Type B pancreatic cell (in vitro differentiated cells): ENCODE results near the gene OPA3. TPM values are rescaled to one million over a fixed set of nuclear protein-coding genes. Genes with fewer than 3 reads are reported as not detected.

Source experiments
- DNase-seq: peaks from one replicate; pipeline ENCODE4 v3.0.0; 2021; ENCODE audit warnings: mixed read lengths; ENCODE audit not compliant: unreplicated experiment; ENCODE audit errors: extremely low spot score
- H3K27ac Mint-ChIP-seq: 2 replicates; pipeline ENCODE4 v1.8.0; 2021; ENCODE audit warnings: mild to moderate bottlenecking, mixed read lengths
- H3K27me3 Mint-ChIP-seq: 2 replicates; pipeline ENCODE4 v1.8.0; 2021; ENCODE audit warnings: mixed read lengths
- H3K36me3 Mint-ChIP-seq: 2 replicates; pipeline ENCODE4 v1.8.0; 2021; ENCODE audit warnings: mixed read lengths
- H3K4me1 Mint-ChIP-seq: one replicate; pipeline ENCODE4 v1.8.0; 2021; ENCODE audit warnings: mixed read lengths; ENCODE audit not compliant: unreplicated experiment
- H3K4me3 Mint-ChIP-seq: 2 replicates; pipeline ENCODE4 v1.8.0; 2021; ENCODE audit warnings: mild to moderate bottlenecking, mixed read lengths
- H3K9me3 Mint-ChIP-seq: 2 replicates; pipeline ENCODE4 v1.8.0; 2021; ENCODE audit warnings: mixed read lengths
- CTCF ChIP-seq: fragments of 200-600 bp; sonication (generic); conservative IDR thresholded peaks from 2 replicates; pipeline ENCODE4 v1.5.0; 2021; ENCODE audit warnings: antibody characterized with exemption, mild to moderate bottlenecking
- total RNA-seq: library from RNA; stranded (reverse); gene quantifications from 2 replicates; pipeline ENCODE4 v1.2.1, GENCODE V29; 2021; ENCODE audit warnings: low replicate concordance

OPA3 gene
- total RNA-seq, 1 donor from 2014 or later: 10.1 TPM

- H3K4me1 Mint-ChIP-seq: peaks cover 15% of the 10 kb centered on the region
- TF ChIP-seq CTCF: no peak
- DNase-seq: no peak
- H3K27me3 Mint-ChIP-seq: peaks cover 31% of the 10 kb centered on the region
- H3K9me3 Mint-ChIP-seq: no peaks in the 10 kb centered on the region
- peaks cover 15% of the 10 kb centered on the region for H3K36me3 Mint-ChIP-seq
- H3K27ac Mint-ChIP-seq: peak overlapping the region; percentile 74
- peak overlapping the region; percentile 86 for H3K4me3 Mint-ChIP-seq
Observed at GRCh38 chr19:45528744-45529419, 55.7 kb downstream of the OPA3 start.

GRCh38 chr19:45528149-45528743 is 56.4 kb downstream of the OPA3 start:
- Mint-ChIP-seq H3K36me3 (peaks cover 20% of the 10 kb centered on the region), H3K27me3 (peaks cover 31% of the 10 kb centered on the region), H3K4me3 (peak overlapping the region; percentile 86), H3K4me1 (peaks cover 19% of the 10 kb centered on the region), H3K9me3 (no peaks in the 10 kb centered on the region), H3K27ac (peak overlapping the region; percentile 74)
- DNase-seq: no peak
- no peak for TF ChIP-seq CTCF

GRCh38 chr19:45527731-45528130 is 56.9 kb downstream of the OPA3 start:
- no peak for DNase-seq
- TF ChIP-seq CTCF: no peak
- peak overlapping the region; percentile 86 for H3K4me3 Mint-ChIP-seq
- no peaks in the 10 kb centered on the region for H3K9me3 Mint-ChIP-seq
- H3K27me3 Mint-ChIP-seq: peaks cover 31% of the 10 kb centered on the region
- peak overlapping the region; percentile 74 for H3K27ac Mint-ChIP-seq
- H3K36me3 Mint-ChIP-seq: peaks cover 20% of the 10 kb centered on the region
- H3K4me1 Mint-ChIP-seq: peaks cover 19% of the 10 kb centered on the region

GRCh38 chr19:45526971-45527370 is 57.6 kb downstream of the OPA3 start:
- Mint-ChIP-seq H3K4me1 (peaks cover 19% of the 10 kb centered on the region), H3K4me3 (no peak overlapping the region), H3K9me3 (no peaks in the 10 kb centered on the region), H3K27ac (no peak overlapping the region), H3K27me3 (peaks cover 31% of the 10 kb centered on the region), H3K36me3 (peaks cover 20% of the 10 kb centered on the region)
- no peak for TF ChIP-seq CTCF
- DNase-seq: no peak

- Mint-ChIP-seq H3K27me3 (peaks cover 23% of the 10 kb centered on the region), H3K4me1 (peaks cover 19% of the 10 kb centered on the region), H3K9me3 (no peaks in the 10 kb centered on the region), H3K4me3 (no peak overlapping the region), H3K36me3 (peaks cover 20% of the 10 kb centered on the region), H3K27ac (no peak overlapping the region)
- DNase-seq: no peak
- no peak for TF ChIP-seq CTCF
Observed at GRCh38 chr19:45526143-45526542, 58.5 kb downstream of the OPA3 start.
